Body of pancreas (tissue), 4 donors: ENCODE measurements around the gene TMEM245.

ENCODE experiments used
- POLR2A ChIP-seq, 3 donors: fragments of 450-650 bp; IDR thresholded peaks; one replicate each; pipeline ENCODE4 v1.6.1; 2016; ENCODE audit warnings: antibody characterized with exemption in 3 of 3, mild to moderate bottlenecking in 2 of 3
- TF ChIP-seq, protein P1 (sequence below), 7 experiments: fragments of 450-650 bp in 4 of 7; fragments of 200-600 bp in 3 of 7; sonication (generic) in 3 of 7; IDR thresholded peaks; one replicate each; pipeline ENCODE4 v1.5.1; 2016 to 2019; ENCODE audit warnings: antibody characterized with exemption in 7 of 7

DNA sequence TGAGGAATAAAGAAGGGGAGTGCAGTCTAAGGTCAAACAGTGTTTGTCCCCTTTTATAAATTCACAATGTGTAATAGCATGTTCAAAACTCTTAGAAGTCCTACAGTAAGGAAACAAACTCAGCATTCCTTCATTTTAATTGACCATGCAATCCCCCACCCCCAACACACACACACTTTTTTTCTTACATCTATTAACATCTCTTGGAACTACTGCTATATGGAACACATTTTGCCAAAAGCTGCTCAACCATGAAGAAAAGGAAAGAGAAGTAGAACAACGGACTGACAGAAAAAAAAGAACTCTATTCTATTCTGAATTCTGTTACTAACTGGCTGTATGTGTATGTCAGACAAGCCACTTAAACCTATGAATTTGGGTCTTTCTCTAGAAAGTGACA lies 103.6 kb downstream of the TMEM245 start:
- TF ChIP-seq, protein P1, sequence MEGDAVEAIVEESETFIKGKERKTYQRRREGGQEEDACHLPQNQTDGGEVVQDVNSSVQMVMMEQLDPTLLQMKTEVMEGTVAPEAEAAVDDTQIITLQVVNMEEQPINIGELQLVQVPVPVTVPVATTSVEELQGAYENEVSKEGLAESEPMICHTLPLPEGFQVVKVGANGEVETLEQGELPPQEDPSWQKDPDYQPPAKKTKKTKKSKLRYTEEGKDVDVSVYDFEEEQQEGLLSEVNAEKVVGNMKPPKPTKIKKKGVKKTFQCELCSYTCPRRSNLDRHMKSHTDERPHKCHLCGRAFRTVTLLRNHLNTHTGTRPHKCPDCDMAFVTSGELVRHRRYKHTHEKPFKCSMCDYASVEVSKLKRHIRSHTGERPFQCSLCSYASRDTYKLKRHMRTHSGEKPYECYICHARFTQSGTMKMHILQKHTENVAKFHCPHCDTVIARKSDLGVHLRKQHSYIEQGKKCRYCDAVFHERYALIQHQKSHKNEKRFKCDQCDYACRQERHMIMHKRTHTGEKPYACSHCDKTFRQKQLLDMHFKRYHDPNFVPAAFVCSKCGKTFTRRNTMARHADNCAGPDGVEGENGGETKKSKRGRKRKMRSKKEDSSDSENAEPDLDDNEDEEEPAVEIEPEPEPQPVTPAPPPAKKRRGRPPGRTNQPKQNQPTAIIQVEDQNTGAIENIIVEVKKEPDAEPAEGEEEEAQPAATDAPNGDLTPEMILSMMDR (IDR thresholded peaks at IDR 0.05) = no peak
- TF ChIP-seq POLR2A (IDR thresholded peaks at IDR 0.05) = no peak
